HG03103 (cell line): ENCODE data around the gene VWA2.

Source experiments
- ATAC-seq: cut with Tn5 transposase; IDR thresholded peaks from one replicate; pipeline ENCODE4 v1.9.1; 2021; ENCODE audit warnings: low read depth; ENCODE audit not compliant: unreplicated experiment

The VWA2 gene

GRCh38 chr10:114246679-114247305, 7.7 kb downstream of the VWA2 start:
- no peak for ATAC-seq

- ATAC-seq, result no peak
Observed at GRCh38 chr10:114250236-114250635, 11.2 kb downstream of the VWA2 start.

GRCh38 chr10:114250716-114251115, 11.7 kb downstream of the VWA2 start:
- ATAC-seq, result no peak

- no peak for ATAC-seq
Observed at GRCh38 chr10:114252092-114252491, 13.0 kb downstream of the VWA2 start.

GRCh38 chr10:114252883-114253282, 13.8 kb downstream of the VWA2 start:
- no peak for ATAC-seq

- ATAC-seq, result no peak
Observed at GRCh38 chr10:114255227-114255626, 16.2 kb downstream of the VWA2 start.

GRCh38 chr10:114256008-114256765, 17.1 kb downstream of the VWA2 start:
- no peak for ATAC-seq

GRCh38 chr10:114256822-114257221, 17.8 kb downstream of the VWA2 start:
- ATAC-seq, result no peak

GRCh38 chr10:114257498-114257897, 18.4 kb downstream of the VWA2 start:
- no peak for ATAC-seq

GRCh38 chr10:114258274-114258840, 19.3 kb downstream of the VWA2 start:
- ATAC-seq, result no peak

GRCh38 chr10:114259824-114260223, 20.8 kb downstream of the VWA2 start:
- no peak for ATAC-seq

GRCh38 chr10:114260366-114260765, 21.3 kb downstream of the VWA2 start:
- no peak for ATAC-seq

- ATAC-seq, result no peak
Observed at GRCh38 chr10:114261076-114261475, 22.0 kb downstream of the VWA2 start.

GRCh38 chr10:114262496-114262895, 23.4 kb downstream of the VWA2 start:
- ATAC-seq, result no peak

- ATAC-seq, result no peak
Observed at GRCh38 chr10:114265392-114266053, 26.5 kb downstream of the VWA2 start.

GRCh38 chr10:114266521-114266920, 27.5 kb downstream of the VWA2 start:
- ATAC-seq, result no peak

- ATAC-seq, result no peak
Observed at GRCh38 chr10:114271075-114271778, 32.2 kb downstream of the VWA2 start.

GRCh38 chr10:114271779-114272167, 32.7 kb downstream of the VWA2 start:
- no peak for ATAC-seq

- no peak for ATAC-seq
Observed at GRCh38 chr10:114272696-114273095, 33.6 kb downstream of the VWA2 start.

GRCh38 chr10:114273910-114274309, 34.9 kb downstream of the VWA2 start:
- ATAC-seq, result no peak
